Measurements from ENCODE around the gene TAOK1.

GRCh38 chr17:29443041-29443739 lies 53.0 kb downstream of the TAOK1 start:
- no peak for TF ChIP-seq ZNF24 (tag by site-specific recombination; IDR thresholded peaks at IDR 0.05)
- TF ChIP-seq GLIS1 (tag by site-specific recombination; IDR thresholded peaks at IDR 0.05) = no peak
- no peak for TF ChIP-seq ZNF624 (tag by site-specific recombination; IDR thresholded peaks at IDR 0.05)
- no peak for TF ChIP-seq PBX3 (CRISPR knock-in tag; IDR thresholded peaks at IDR 0.05)

Data from HEK293 (cell line).